CD14-positive monocyte (primary cell): ENCODE data around the gene PUM1. TPM values are rescaled to one million over a fixed set of nuclear protein-coding genes. Genes with fewer than 3 reads are reported as not detected.

Experiments used
- DNase-seq, 3 donors: peaks; one replicate each; pipeline ENCODE4 v3.0.0-alpha.2; 2011 to 2022
- H2AFZ ChIP-seq: 2 replicates; pipeline ENCODE4 v1.6.0; 2012; ENCODE audit warnings: mild to moderate bottlenecking, low read depth, low read length, inconsistent platforms; ENCODE audit not compliant: insufficient read depth, poor library complexity, severe bottlenecking
- H3K27ac ChIP-seq, 2 donors: 1 replicate in 1 of 2; 2 replicates in 1 of 2; pipeline ENCODE4 v1.5.1; 2012 to 2013; ENCODE audit warnings: low read length in 2 of 2, control low read depth in 1 of 2, inconsistent platforms in 1 of 2, low read depth in 1 of 2, mild to moderate bottlenecking in 1 of 2
- H3K27me3 ChIP-seq, 2 donors: one replicate each; pipeline versions ENCODE4 v1.6.0 to v1.6.1; 2011 to 2013; ENCODE audit warnings: low read length in 2 of 2; ENCODE audit not compliant: control insufficient read depth in 2 of 2, insufficient read depth in 2 of 2
- H3K36me3 ChIP-seq, 2 donors: replicated peaks in 1 of 2; 1 replicate in 1 of 2; 2 replicates in 1 of 2; pipeline versions ENCODE4 v1.5.1 to v1.6.1; 2012 to 2013; ENCODE audit warnings: low read length in 2 of 2, control low read depth in 1 of 2, inconsistent platforms in 1 of 2, mild to moderate bottlenecking in 1 of 2; ENCODE audit not compliant: insufficient read depth in 2 of 2, control insufficient read depth in 1 of 2
- H3K4me1 ChIP-seq, 2 donors: 1 replicate in 1 of 2; 2 replicates in 1 of 2; pipeline versions ENCODE4 v1.5.1 to v1.6.1; 2012 to 2013; ENCODE audit warnings: low read length in 2 of 2, control low read depth in 1 of 2, inconsistent platforms in 1 of 2, mild to moderate bottlenecking in 1 of 2, moderate library complexity in 1 of 2; ENCODE audit not compliant: insufficient read depth in 2 of 2, control insufficient read depth in 1 of 2
- H3K4me2 ChIP-seq: replicated peaks from 2 replicates; pipeline ENCODE3; 2012; ENCODE audit warnings: low read length, moderate library complexity, mild to moderate bottlenecking; ENCODE audit not compliant: poor library complexity, severe bottlenecking; ENCODE audit errors: extremely low read depth
- H3K4me3 ChIP-seq, 3 experiments: fragments of 200-600 bp in 1 of 3; sonication (generic) in 1 of 3; replicated peaks in 1 of 3; 1 replicate in 2 of 3; 2 replicates in 1 of 3; pipeline ENCODE4 v1.5.1; 2011 to 2013; ENCODE audit warnings: low read length in 3 of 3, mild to moderate bottlenecking in 3 of 3, control low read depth in 2 of 3, low read depth in 2 of 3, inconsistent platforms in 1 of 3, moderate library complexity in 1 of 3
- H3K79me2 ChIP-seq: 2 replicates; pipeline ENCODE4 v1.6.0; 2012; ENCODE audit warnings: mild to moderate bottlenecking, control low read depth, inconsistent platforms, low read length, moderate library complexity; ENCODE audit not compliant: insufficient read depth
- H3K9ac ChIP-seq: 2 replicates; pipeline ENCODE4 v1.6.0; 2017; ENCODE audit warnings: low read length, mild to moderate bottlenecking; ENCODE audit not compliant: insufficient read depth, poor library complexity, severe bottlenecking
- H3K9me3 ChIP-seq, 2 donors: replicated peaks in 1 of 2; 1 replicate in 1 of 2; 2 replicates in 1 of 2; pipeline versions ENCODE4 v1.5.1 to v1.6.1; 2012 to 2013; ENCODE audit warnings: low read length in 2 of 2, control low read depth in 1 of 2; ENCODE audit not compliant: control insufficient read depth in 1 of 2, insufficient read depth in 1 of 2
- H4K20me1 ChIP-seq: 2 replicates; pipeline ENCODE4 v1.6.0; 2012; ENCODE audit warnings: mild to moderate bottlenecking, low read length, control low read depth, moderate library complexity; ENCODE audit not compliant: insufficient read depth
- H3K27ac Mint-ChIP-seq, 7 donors: one replicate each; pipeline ENCODE4 v1.8.0; 2020; ENCODE audit warnings: mild to moderate bottlenecking in 7 of 7, mixed read lengths in 7 of 7, moderate library complexity in 6 of 7, inconsistent platforms in 2 of 7
- H3K27me3 Mint-ChIP-seq, 3 donors: one replicate each; pipeline ENCODE4 v1.8.0; 2021 to 2022; ENCODE audit warnings: low read depth in 3 of 3, mild to moderate bottlenecking in 3 of 3, mixed read lengths in 3 of 3, moderate library complexity in 3 of 3, inconsistent platforms in 1 of 3
- H3K36me3 Mint-ChIP-seq, 2 donors: one replicate each; pipeline ENCODE4 v1.8.0; 2020; ENCODE audit warnings: mixed read lengths in 2 of 2, inconsistent platforms in 1 of 2, mild to moderate bottlenecking in 1 of 2
- H3K4me1 Mint-ChIP-seq: one replicate; pipeline ENCODE4 v1.8.0; 2020; ENCODE audit warnings: mild to moderate bottlenecking, mixed read lengths
- H3K4me3 Mint-ChIP-seq, 2 donors: one replicate each; pipeline ENCODE4 v1.8.0; 2020; ENCODE audit warnings: mild to moderate bottlenecking in 2 of 2, mixed read lengths in 2 of 2, moderate library complexity in 1 of 2
- H3K9me3 Mint-ChIP-seq, 7 donors: one replicate each; pipeline ENCODE4 v1.8.0; 2020 to 2022; ENCODE audit warnings: mixed read lengths in 7 of 7, mild to moderate bottlenecking in 6 of 7, moderate library complexity in 6 of 7, inconsistent platforms in 2 of 7
- WGBS: methylation state at CpG from one replicate; pipeline ENCODE4 v1.1.5; 2013; ENCODE audit warnings: missing lambda C conversion rate; ENCODE audit not compliant: insufficient coverage; 5-methylcytosine and 5-hydroxymethylcytosine counted together
- intact Hi-C, 2 donors: fragments of 100-400 bp; cut with micrococcal nuclease; formaldehyde crosslinking; loops; one replicate each; pipeline versions ENCODE4 v1.15.0 to v1.15.1; 2023
- polyA plus RNA-seq, 3 donors: library from polyadenylated mRNA; depleted of rRNA in 1 of 3; unstranded in 2 of 3; stranded (reverse) in 1 of 3; fragments of 300-500 nt in 2 of 3; fragments of >200 nt in 1 of 3; fragmentation: Illumina TruSeq in 2 of 3; gene quantifications; 1 replicate in 2 of 3; 2 replicates in 1 of 3; pipeline ENCODE4 v1.2.3, GENCODE V29; 2012 to 2021
- TF ChIP-seq, protein P1 (sequence below): fragments of 200-600 bp; IDR thresholded peaks from one replicate; pipeline ENCODE4 v1.8.0; 2022; ENCODE audit warnings: antibody characterized with exemption, mild to moderate bottlenecking

PUM1 gene
- polyA plus RNA-seq, 3 donors: 55.0 to 86.1 (median 62.4) TPM

DNA sequence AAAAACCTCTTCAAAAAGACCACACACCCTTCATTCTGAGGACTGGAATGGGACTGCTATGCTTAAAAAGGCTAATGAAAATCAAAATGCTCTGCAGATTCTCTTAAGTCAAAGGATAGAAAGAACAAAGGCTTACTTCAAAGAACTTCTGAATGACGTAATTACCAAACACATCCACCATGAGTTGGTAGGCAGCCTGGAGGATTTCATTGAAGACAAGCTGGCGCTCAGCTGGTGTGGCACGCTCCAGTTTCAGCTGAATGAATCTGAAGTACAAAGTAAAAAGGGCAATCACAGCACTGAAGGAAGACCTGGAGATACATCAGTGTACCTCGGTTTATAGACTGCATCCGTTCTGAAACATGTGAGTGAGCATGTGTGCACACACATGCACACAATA, 113.4 kb downstream of the PUM1 start:
- intact Hi-C loops: no loop called here

DNA sequence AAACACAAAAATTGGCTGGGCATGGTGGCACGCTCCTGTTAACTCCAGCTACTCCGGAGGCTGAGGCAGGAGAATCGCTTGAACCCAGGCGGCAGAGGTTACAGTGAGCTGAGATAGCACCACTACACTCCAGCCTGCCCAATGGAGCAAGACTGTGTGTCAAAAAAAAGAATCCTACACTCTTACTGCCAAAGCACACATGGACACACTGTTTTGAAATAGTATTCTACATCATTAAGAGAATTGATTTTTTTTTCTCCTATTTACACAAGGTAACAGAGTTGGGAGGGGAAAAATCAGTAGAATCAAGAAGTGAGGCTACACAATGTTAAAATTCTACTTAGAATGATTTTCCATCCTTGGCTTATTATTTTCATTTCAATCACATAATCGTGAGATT, 114.8 kb downstream of the PUM1 start:
- no peaks in the 10 kb centered on the region for H3K4me1 Mint-ChIP-seq
- Histone ChIP-seq H2AFZ (no peak overlapping the region), H3K27ac (no peak overlapping the region), H4K20me1 (peaks cover 76% of the 10 kb centered on the region), H3K4me1 (no peaks in the 10 kb centered on the region), H3K4me3 (no peak overlapping the region), H3K36me3 (peaks cover 81 to 95% of the 10 kb centered on the region in 2 donors), H3K9me3 (no peaks in the 10 kb centered on the region), H3K79me2 (peaks cover 10% of the 10 kb centered on the region), H3K27me3 (no peaks in the 10 kb centered on the region), H3K4me2 (no peak overlapping the region), H3K9ac (no peak overlapping the region)
- TF ChIP-seq, protein P1, sequence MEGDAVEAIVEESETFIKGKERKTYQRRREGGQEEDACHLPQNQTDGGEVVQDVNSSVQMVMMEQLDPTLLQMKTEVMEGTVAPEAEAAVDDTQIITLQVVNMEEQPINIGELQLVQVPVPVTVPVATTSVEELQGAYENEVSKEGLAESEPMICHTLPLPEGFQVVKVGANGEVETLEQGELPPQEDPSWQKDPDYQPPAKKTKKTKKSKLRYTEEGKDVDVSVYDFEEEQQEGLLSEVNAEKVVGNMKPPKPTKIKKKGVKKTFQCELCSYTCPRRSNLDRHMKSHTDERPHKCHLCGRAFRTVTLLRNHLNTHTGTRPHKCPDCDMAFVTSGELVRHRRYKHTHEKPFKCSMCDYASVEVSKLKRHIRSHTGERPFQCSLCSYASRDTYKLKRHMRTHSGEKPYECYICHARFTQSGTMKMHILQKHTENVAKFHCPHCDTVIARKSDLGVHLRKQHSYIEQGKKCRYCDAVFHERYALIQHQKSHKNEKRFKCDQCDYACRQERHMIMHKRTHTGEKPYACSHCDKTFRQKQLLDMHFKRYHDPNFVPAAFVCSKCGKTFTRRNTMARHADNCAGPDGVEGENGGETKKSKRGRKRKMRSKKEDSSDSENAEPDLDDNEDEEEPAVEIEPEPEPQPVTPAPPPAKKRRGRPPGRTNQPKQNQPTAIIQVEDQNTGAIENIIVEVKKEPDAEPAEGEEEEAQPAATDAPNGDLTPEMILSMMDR: no peak
- DNase-seq: no peak
- peaks cover 76 to 89% of the 10 kb centered on the region in 2 donors for H3K36me3 Mint-ChIP-seq
- no peak overlapping the region for H3K4me3 Mint-ChIP-seq
- intact Hi-C loops: no loop called here
- H3K27me3 Mint-ChIP-seq: no peaks in the 10 kb centered on the region
- peak overlapping the region in 1 of 7 donors; percentile 41 for H3K27ac Mint-ChIP-seq
- no peaks in the 10 kb centered on the region for H3K9me3 Mint-ChIP-seq
- WGBS: 100% methylated on average over 4 of the region's 5 CpGs

More for the DNA sequence above, 113.4 kb downstream of the PUM1 start:
- H3K9me3 Mint-ChIP-seq: no peaks in the 10 kb centered on the region
- Histone ChIP-seq H3K4me2 (no peak overlapping the region), H3K9me3 (no peaks in the 10 kb centered on the region), H2AFZ (no peak overlapping the region), H3K4me1 (no peaks in the 10 kb centered on the region), H3K4me3 (no peak overlapping the region), H3K27me3 (no peaks in the 10 kb centered on the region), H3K9ac (no peak overlapping the region), H4K20me1 (peaks cover 85% of the 10 kb centered on the region), H3K27ac (no peak overlapping the region), H3K79me2 (peaks cover 19% of the 10 kb centered on the region), H3K36me3 (peaks cover 81 to 98% of the 10 kb centered on the region in 2 donors)
- 100% methylated on average over 2 of the region's 5 CpGs for WGBS
- peak overlapping the region in 2 of 7 donors; percentile 18 to 54 for H3K27ac Mint-ChIP-seq
- peaks cover 77 to 92% of the 10 kb centered on the region in 2 donors for H3K36me3 Mint-ChIP-seq
- no peaks in the 10 kb centered on the region for H3K27me3 Mint-ChIP-seq
- TF ChIP-seq, protein P1: no peak
- H3K4me3 Mint-ChIP-seq: no peak overlapping the region
- no peak for DNase-seq
- H3K4me1 Mint-ChIP-seq: no peaks in the 10 kb centered on the region
